Activated T-cell treated with anti-CD3 and anti-CD28 coated beads, Interleukin-2, amount 50 U/mL, for 4 hours (primary cell): Measurements from ENCODE around the gene TMEM254. TPM values are rescaled to one million over a fixed set of nuclear protein-coding genes. Genes with fewer than 3 reads are reported as not detected.
"Not testable (repeated sequence)": the region's sequence is repeated elsewhere in the genome, so short reads cannot be mapped to it uniquely, and the experiment has no call there.

Source experiments
- ATAC-seq, 2 donors: fragments of 200-7000 bp; cut with Tn5 transposase; one replicate each; pipeline ENCODE4 v1.10.0; 2021
- DNase-seq: peaks from one replicate; pipeline ENCODE4 v3.0.0-alpha.2; 2020
- H3K27me3 Mint-ChIP-seq: one replicate; pipeline ENCODE4 v1.8.0; 2021; ENCODE audit warnings: low read depth, mixed read lengths
- H3K36me3 Mint-ChIP-seq: one replicate; pipeline ENCODE4 v1.8.0; 2022; ENCODE audit warnings: mixed read lengths; ENCODE audit not compliant: insufficient read depth
- H3K4me1 Mint-ChIP-seq: one replicate; pipeline ENCODE4 v1.8.0; 2021; ENCODE audit warnings: low read depth, mixed read lengths
- H3K4me3 Mint-ChIP-seq: one replicate; pipeline ENCODE4 v1.8.0; 2021; ENCODE audit warnings: mild to moderate bottlenecking, moderate library complexity, mixed read lengths
- H3K9me3 Mint-ChIP-seq: one replicate; pipeline ENCODE4 v1.8.0; 2021; ENCODE audit warnings: mixed read lengths
- total RNA-seq, 3 donors: library from RNA; stranded (reverse); gene quantifications; one replicate each; pipeline ENCODE4 v1.2.1, GENCODE V29; 2021

Gene TMEM254
- total RNA-seq, 3 donors from 2014 or later, result 9.7 to 12.2 (median 9.7) TPM

DNA sequence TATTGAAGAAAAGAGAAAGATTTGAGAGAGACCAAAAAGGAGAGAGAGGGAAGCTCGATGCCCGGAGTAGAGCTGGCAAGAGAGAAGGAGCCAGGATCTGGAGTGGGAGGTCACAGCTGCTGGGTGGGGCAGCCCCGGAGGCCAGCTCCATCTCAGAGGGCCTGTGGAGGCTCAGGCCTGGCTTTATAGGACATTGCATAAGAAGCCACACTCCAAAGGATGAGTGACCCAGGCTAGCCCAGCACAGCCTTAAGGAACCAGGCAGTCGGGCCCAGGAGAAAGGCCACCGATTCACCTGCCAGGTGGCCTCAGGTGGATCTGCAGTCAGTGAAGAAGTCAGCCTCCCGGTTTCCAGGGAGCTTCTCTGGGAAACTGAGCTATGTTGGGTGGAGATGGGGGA lies 54.7 kb downstream of the TMEM254 start:
- peaks cover 43% of the 10 kb centered on the region for H3K27me3 Mint-ChIP-seq
- no peaks in the 10 kb centered on the region for H3K9me3 Mint-ChIP-seq
- DNase-seq (no peak), ATAC-seq (no peak)
- no peaks in the 10 kb centered on the region for H3K36me3 Mint-ChIP-seq
- peaks cover 4% of the 10 kb centered on the region for H3K4me1 Mint-ChIP-seq
- no peak overlapping the region for H3K4me3 Mint-ChIP-seq

DNA sequence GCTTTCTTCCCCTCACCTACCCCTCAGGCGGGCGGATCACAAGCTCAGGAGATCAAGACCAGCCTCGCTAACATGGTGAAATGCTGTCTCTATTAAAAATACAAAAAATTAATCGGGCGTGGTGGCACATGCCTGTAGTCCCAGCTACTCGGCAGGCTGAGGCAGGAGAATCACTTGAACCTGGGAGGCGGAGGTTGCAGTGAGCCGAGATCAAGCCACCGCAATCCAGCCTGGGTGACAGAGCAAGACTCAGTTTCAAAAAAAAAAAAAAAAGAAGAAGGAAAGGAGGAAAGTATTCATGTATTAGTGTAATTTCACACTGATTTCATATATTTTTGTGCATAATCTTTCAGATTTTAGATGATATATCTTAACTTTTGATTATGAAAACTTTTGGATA lies 55.2 kb downstream of the TMEM254 start:
- H3K27me3 Mint-ChIP-seq, result peaks cover 45% of the 10 kb centered on the region
- not testable (repeated sequence) for ATAC-seq, H3K4me1 Mint-ChIP-seq, DNase-seq, H3K36me3 Mint-ChIP-seq, H3K4me3 Mint-ChIP-seq, H3K9me3 Mint-ChIP-seq

DNA sequence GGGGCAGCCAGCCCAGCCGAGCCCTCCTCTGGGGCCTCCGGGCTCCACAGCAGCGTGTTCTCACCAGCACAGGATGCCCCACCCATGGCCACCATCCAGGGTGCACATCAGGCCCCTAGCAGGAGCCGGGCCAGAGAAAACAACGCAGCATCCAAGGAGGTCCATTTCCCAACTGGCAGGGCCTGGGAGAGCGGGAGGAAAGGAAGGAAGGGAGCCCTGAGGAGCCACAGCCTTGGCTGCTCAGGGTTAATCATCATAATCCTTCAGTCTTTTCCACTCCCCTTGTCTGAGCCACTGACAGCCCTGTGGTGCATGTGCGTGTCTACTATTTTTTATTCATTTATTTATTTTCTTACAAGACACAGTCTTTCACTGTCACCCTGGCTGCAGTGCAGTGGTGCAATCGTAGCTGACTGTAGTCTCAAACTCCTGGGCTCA lies 57.7 kb downstream of the TMEM254 start:
- ATAC-seq, result no peak
- H3K9me3 Mint-ChIP-seq, result no peaks in the 10 kb centered on the region
- peaks cover 48% of the 10 kb centered on the region for H3K27me3 Mint-ChIP-seq
- no peaks in the 10 kb centered on the region for H3K36me3 Mint-ChIP-seq
- DNase-seq, result no peak
- peaks cover 4% of the 10 kb centered on the region for H3K4me1 Mint-ChIP-seq
- H3K4me3 Mint-ChIP-seq, result no peak overlapping the region

DNA sequence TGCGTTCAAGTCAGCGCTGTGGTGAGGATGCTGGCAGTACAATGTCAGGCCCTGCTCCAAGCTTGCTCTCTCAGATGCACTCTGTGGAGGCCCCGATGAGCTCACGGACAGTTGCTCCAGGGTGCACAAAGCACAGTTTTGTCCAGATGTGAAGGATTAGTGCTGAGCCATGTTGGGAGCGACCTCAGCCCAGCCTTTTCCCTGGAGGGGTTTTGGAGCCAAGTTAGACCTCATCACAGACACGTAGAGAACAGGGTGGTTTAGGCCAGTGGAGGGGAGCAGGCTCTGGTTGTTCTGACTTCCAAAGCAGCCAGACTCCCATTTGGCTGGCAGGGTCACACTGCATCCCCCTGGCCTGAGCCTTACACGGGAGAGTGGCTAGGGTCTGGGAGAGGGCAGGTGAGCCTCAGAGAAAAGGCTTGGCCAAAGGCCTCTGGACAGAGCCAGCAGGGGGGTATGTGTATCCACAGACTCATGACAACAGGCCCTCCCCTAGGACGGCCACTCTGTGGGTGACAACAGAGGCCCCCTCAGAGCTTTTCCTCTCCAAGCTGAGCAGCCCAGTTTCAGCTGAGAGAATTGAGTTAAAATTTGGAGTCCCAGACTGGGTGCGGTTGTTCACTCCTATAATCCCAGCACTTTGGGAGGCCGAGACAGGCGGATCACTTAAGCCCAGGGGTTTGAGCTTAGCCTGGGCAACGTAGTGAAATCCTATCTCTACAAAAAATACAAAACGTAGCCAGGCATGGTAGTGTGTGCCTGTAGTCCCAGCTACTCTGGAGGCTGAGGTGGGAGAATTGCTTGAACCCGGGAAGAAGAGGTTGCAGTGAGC lies 58.8 kb downstream of the TMEM254 start:
- Mint-ChIP-seq H3K4me3 (no peak overlapping the region), H3K27me3 (peaks cover 40% of the 10 kb centered on the region), H3K9me3 (no peaks in the 10 kb centered on the region), H3K4me1 (peaks cover 4% of the 10 kb centered on the region), H3K36me3 (no peaks in the 10 kb centered on the region)
- no peak for DNase-seq
- no peak for ATAC-seq

DNA sequence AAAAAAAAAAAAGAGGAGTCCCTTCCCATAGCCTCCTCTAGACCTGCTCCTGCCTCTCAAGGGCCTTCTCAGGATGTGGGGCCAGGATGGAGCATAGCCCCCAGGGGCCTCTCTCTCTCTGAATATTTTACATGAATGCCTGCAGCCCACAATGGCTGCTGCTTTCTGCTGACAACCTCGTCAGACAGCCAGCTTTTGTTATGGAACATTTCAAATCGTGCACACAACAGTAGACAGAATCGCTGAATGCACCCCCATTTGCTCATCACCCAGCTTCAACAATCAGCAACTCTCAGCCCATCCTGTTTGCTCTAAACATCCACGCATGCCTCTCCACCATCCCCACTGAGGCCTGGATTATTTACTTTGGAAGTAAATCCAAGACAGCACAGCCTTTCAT lies 59.5 kb downstream of the TMEM254 start:
- Mint-ChIP-seq H3K9me3 (no peaks in the 10 kb centered on the region), H3K36me3 (no peaks in the 10 kb centered on the region), H3K27me3 (peaks cover 38% of the 10 kb centered on the region), H3K4me1 (peaks cover 2% of the 10 kb centered on the region), H3K4me3 (no peak overlapping the region)
- DNase-seq, result no peak
- ATAC-seq, result no peak

DNA sequence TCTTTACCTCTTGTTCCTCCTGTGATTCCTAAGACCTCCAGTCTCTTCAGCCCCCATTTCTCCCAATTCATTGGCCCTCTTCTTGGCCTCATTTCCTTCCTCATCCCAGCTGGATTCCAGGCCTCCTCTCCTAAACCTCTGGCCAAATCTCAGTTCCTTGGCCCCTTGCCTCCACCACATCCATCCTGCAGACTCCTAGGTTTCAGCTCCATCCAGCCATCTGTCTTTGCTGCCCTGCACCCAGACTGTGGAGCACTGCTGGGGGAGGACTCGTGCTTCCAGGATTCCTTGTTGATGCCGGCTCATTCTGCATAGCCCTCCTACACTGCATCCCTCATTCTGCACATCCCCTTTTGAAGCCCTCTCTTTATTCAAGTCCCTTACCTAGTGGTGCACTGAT lies 60.8 kb downstream of the TMEM254 start:
- Mint-ChIP-seq H3K27me3 (peaks cover 26% of the 10 kb centered on the region), H3K36me3 (no peaks in the 10 kb centered on the region), H3K4me3 (no peak overlapping the region), H3K4me1 (peaks cover 6% of the 10 kb centered on the region), H3K9me3 (no peaks in the 10 kb centered on the region)
- DNase-seq (no peak), ATAC-seq (no peak)

DNA sequence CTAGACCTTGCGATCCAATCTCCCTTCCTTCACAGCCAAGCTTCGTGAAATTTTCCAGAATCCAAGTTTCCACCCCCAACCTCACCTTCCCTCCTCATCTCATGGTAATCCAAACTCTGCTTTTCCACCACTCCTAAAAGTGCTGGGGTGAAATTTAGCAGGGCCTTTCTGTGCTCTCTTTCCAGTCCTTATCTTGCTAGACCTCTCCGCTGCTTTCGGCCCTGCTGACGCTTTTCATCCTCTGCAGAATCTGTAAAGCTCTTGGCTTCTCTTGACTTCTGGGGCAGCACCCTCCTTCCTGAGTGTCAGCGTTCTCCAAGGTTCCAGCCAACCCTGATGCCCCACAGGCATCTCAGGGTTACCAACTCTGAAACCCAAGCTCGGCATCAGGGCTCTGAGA lies 61.8 kb downstream of the TMEM254 start:
- no peak for ATAC-seq
- H3K9me3 Mint-ChIP-seq, result no peaks in the 10 kb centered on the region
- no peak for DNase-seq
- peaks cover 14% of the 10 kb centered on the region for H3K4me1 Mint-ChIP-seq
- H3K36me3 Mint-ChIP-seq, result no peaks in the 10 kb centered on the region
- H3K27me3 Mint-ChIP-seq, result peaks cover 21% of the 10 kb centered on the region
- H3K4me3 Mint-ChIP-seq, result no peak overlapping the region

DNA sequence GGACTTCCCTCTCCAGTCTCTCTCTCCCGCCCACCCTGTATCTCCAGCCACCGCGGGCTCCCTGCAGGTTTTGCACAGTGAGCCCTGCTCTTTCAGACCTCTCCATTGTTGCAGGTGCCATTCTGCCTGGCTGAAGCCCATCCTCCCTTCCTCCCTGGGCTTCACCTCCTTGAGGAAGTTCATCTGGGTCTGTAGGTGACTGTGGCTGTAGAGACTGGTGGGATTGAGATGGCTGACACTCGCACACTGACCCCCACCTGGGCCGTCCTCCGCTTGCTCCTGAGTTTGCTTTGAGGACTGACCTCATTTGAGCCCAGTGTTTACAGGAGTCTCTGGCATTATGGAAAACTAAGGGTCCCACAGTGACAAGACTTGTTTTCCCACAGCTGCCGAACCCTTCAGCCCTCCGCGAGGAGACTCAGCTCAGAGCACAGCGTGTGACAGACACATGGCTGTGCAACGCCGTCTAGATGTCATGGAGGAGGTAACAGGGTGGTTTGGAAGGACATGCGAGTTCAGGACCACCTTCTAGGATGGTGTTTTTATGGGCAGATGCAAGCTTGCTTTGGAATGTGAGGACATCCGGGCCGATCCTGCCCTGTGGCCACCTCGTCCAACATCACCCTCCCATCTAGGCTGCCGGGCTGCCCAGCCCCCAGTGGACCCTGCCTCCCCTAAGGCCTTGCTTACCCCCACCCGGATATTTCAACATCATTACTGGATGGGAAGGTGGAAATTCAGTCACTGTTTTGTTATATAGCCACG lies 63.4 kb downstream of the TMEM254 start:
- no peak overlapping the region for H3K4me3 Mint-ChIP-seq
- H3K27me3 Mint-ChIP-seq, result peaks cover 21% of the 10 kb centered on the region
- H3K9me3 Mint-ChIP-seq, result no peaks in the 10 kb centered on the region
- no peak for DNase-seq
- no peak for ATAC-seq
- H3K4me1 Mint-ChIP-seq, result peaks cover 19% of the 10 kb centered on the region
- no peaks in the 10 kb centered on the region for H3K36me3 Mint-ChIP-seq

Other genes with a start within 250 kb of the TMEM254 start
- under 1 TPM; 0.29 to 0.40 (median 0.33) TPM for gene SFTPD, start 129.6 kb upstream of the TMEM254 start, total RNA-seq
- not detected for gene PLAC9, start 54.1 kb downstream of the TMEM254 start, total RNA-seq
- 100 to 1,000 TPM; 157 to 161 (median 158) TPM for gene ANXA11, start 126.9 kb downstream of the TMEM254 start, total RNA-seq
- under 1 TPM; 0.13 to 0.54 (median 0.16) TPM for gene MAT1A, start 211.0 kb downstream of the TMEM254 start, total RNA-seq